SKM-1 treated with dmso at 0.1 percent for 144 hours (cell line): Measurements from ENCODE around the gene PTTG1IP.
A peak's percentile ranks its signal among the peaks of the same experiment; 100 is the strongest.

Experiments
- DNase-seq: peaks from one replicate; lab custom pipeline; 2025; ENCODE audit not compliant: unreplicated experiment; lab: John Stamatoyannopoulos, UW

The PTTG1IP gene

GRCh38 chr21:44896561-44897286 lies 23.2 kb upstream of the PTTG1IP start:
- no peak for DNase-seq

GRCh38 chr21:44895859-44896258 lies 22.4 kb upstream of the PTTG1IP start:
- no peak for DNase-seq

GRCh38 chr21:44894687-44895302 lies 21.3 kb upstream of the PTTG1IP start:
- DNase-seq = no peak

- DNase-seq = no peak
These were observed 20.6 kb upstream of the PTTG1IP start for GRCh38 chr21:44893948-44894656.

GRCh38 chr21:44893278-44893556 lies 19.7 kb upstream of the PTTG1IP start:
- no peak for DNase-seq

GRCh38 chr21:44892536-44893277 lies 19.2 kb upstream of the PTTG1IP start:
- DNase-seq = peak; percentile 49

GRCh38 chr21:44892095-44892494 lies 18.6 kb upstream of the PTTG1IP start:
- DNase-seq = no peak

- DNase-seq = no peak
These were observed 18.1 kb upstream of the PTTG1IP start for GRCh38 chr21:44891631-44892031.

GRCh38 chr21:44890961-44891541 lies 17.6 kb upstream of the PTTG1IP start:
- DNase-seq = no peak

GRCh38 chr21:44890338-44890931 lies 16.9 kb upstream of the PTTG1IP start:
- no peak for DNase-seq

GRCh38 chr21:44889625-44890337 lies 16.3 kb upstream of the PTTG1IP start:
- no peak for DNase-seq

GRCh38 chr21:44888581-44889550 lies 15.4 kb upstream of the PTTG1IP start:
- DNase-seq = no peak

GRCh38 chr21:44887807-44888580 lies 14.5 kb upstream of the PTTG1IP start:
- DNase-seq = no peak

- no peak for DNase-seq
These were observed 13.8 kb upstream of the PTTG1IP start for GRCh38 chr21:44887126-44887806.

- no peak for DNase-seq
These were observed 12.9 kb upstream of the PTTG1IP start for GRCh38 chr21:44886113-44887075.

- no peak for DNase-seq
These were observed 12.1 kb upstream of the PTTG1IP start for GRCh38 chr21:44885615-44886014.

- DNase-seq = no peak
These were observed 10.6 kb upstream of the PTTG1IP start for GRCh38 chr21:44884097-44884496.
